Kidney glomerular epithelial cell (primary cell): Measurements from ENCODE around the gene UTS2.

Experiments used
- DNase-seq: peaks from one replicate; lab custom pipeline; 2025; lab: John Stamatoyannopoulos, UW

Gene UTS2

DNA sequence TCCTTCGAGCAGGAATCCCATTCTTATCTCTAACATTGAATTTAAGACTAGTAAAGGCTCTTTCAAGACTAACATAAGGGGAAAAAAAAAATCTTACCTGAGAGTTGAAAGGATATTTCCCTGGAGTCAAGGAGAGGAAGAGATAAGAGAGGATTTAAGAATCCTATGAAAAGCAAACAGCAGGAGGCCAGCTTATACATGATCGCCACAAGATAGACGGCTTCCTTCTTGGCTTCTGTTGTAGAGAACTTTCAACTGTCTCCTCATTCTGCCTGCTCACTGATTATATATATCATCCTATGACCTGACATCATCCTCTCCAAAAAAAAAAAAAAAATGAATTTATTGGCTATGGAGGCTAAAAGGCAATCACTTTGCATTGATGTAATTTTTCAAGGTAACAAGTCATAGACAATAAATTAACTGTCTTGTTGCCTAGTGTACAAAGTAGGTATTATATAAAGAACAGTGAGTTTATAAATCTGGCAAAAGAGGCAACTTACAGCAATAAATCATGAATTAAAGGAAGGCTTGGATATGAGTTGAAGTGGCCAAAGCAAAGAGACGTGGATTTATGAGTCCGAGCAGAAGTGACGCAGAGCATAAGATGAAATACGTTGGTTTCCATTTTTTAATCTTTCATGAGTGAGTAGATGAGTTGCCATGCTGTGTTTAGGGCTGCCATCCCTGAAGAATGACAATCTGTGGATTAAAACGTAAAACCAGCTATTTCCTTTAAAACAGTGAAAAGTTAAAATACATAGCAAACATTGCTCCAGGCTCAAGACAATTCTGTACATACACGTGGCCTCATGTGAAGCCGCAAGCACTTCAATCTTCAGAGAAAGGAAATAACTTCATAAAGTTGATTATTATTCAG is at the start of gene UTS2:
UTS2 (minus strand) TSS at position 262 of the 880 bp plus-strand sequence; CDS start at position 200, 62 bp downstream.
- DNase-seq = no peak

DNA sequence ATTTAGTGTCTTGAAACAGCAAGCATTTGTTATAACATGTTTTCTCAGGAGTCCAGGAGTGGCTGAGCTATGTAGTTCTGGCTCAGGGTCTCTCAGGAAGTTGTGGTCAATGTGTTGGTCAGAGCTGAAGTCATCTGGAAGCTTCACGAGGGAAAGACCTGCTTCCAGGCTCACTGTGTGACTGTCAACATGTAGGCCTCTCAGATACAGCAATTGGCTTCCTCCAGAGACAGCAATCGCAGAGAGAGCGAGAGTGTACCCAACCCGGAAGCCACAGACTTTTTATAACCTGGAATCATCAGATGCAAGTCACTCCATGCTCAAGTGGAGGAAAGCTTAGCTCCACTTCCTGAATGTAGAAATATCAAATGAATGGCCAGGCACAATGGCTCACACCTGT is 46.9 kb upstream of the UTS2 start:
- DNase-seq = no peak

DNA sequence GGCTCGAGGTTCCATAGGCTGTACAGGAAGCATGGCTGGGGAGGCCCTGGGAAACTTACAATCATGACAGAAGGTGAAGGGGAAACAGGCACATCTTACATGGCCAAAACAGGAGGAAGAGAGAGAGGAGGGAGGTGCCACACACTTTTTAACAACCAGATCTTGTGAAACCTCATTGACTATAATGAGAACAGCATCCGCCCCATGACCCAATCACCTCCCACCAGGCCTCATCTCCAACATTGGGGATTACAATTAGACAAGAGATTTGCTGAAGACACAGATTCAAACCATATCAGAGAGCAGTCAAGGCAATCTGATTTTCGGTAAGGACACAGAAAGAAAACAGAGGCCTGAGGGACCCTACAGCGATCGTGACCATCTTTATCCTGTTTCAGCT is 46.1 kb upstream of the UTS2 start:
- no peak for DNase-seq

GRCh38 chr1:7896994-7897393 is 44.1 kb upstream of the UTS2 start:
- no peak for DNase-seq

DNA sequence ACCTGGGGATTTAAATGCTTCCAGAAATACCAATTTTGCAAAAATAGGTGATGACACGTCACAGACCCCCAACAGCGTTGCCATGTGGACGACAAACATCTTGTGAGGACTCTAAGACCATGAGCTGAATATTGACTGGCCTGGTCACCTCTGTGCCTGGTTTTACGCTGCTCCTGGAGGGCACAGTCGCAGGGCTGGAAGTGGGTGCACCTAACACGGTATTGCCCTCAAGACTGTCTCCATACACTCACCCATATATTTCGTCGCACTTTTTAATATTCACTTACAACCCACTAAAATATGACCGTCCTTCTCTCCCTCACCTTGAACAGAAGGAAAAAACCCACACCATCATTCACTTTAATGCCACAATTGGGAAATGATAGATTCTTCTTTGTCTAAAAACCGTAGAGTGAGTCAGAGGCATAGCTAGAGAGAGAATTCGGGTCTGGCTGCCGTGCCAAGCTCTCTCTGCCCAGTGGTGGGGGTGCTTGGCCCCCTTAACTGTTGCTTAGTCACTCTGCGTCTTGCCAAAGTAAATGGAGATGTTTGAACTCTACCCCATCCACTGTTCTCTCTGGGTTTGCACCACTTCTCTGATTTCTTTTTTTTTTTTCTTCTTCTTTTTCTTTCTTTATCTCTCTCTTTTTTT is 40.8 kb upstream of the UTS2 start:
- DNase-seq = no peak

DNA sequence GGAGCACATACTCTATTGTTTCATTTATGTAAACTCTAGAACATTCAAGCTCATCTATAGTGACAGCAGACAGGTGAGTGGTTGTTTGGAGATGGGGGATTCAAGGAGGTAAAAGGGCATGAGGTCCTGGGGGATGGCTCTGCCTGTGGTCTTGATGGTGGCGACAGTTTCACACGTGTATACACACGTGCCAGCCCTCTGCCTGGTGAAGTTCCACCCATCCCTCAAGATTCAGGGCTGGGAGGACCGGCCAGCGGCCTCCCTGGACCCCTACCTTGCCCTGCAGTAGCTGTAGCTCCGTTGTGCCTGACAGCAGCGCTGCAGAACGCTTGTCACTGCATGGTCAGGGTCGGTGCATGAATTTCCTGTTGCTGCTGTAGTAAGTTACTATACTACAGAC is 38.9 kb upstream of the UTS2 start:
- DNase-seq = no peak

DNA sequence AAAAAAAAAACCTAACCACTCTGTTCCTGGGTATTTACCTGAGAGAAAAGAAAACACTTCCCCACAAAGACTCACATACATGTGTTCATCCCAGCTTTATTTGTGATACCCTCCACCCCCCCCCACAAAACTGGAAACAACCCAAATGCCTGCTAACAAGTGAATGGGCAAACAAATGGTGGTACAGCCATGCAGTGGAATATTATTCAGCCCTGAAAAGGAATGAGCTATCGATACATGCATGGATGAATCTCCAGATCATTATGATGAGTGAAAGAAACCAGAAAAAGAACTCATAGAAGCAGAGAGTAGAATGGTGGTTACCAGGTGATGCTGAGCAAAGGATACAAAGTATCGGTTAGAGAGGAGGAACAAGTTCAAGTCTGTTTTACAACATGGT is 38.0 kb upstream of the UTS2 start:
- no peak for DNase-seq

DNA sequence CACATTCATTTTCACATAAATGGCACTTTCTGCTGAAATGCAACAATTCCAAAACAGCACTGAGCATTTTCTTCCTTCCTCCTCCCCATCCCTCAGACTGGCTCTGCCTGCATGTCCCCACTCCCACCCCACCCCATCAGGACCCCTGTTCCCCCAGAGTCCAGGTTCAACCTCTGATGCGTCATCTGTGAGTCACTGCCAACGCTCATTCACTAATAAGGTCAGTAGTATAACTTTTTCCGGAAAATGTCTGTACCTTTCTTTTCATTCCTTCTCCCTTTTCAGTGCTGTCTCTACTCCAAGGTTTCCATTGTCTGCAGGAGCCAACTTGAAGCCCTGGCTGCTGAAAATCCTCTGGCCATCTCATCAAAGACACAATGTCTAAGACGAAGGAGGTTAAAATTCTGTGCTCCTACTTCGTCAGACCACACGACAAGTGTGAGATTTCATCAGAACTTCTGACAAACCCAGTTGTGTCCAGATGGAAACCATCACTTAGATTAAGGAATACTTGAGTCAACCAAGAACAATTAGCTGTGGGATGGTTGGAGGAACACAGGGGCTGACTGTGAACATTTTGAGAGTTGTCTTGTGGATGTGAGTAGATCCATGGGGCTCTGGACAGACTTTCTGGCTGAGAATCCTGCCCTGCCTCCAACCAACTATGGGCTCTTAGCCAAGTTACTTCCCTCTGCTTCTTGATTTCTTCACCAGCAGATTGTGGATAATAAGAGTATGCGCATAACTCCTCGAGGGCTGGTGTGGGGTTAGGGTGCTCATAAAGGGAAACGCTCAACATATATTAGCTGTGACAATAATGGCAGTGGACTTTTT is 35.6 kb upstream of the UTS2 start:
- no peak for DNase-seq

DNA sequence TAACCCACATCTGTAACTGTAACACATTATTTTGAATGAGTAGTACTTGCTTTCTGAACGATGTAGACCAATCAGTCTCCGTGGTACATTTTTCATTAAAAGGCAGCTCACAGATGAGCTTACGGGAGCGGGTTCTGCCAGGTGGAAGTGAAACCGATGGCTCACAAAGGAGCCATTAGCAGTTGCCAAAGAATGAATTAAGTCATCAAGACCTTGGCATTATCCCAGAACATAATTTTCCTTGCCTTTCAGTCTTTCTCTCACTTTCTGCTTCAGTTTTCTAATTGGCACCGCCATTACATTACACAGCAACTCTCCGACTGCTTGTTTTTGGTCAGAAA is 33.5 kb upstream of the UTS2 start:
- no peak for DNase-seq

- DNase-seq = no peak
Observed at GRCh38 chr1:7885513-7886404, 32.9 kb upstream of the UTS2 start.

GRCh38 chr1:7884757-7885156 is 31.9 kb upstream of the UTS2 start:
- DNase-seq = no peak

DNA sequence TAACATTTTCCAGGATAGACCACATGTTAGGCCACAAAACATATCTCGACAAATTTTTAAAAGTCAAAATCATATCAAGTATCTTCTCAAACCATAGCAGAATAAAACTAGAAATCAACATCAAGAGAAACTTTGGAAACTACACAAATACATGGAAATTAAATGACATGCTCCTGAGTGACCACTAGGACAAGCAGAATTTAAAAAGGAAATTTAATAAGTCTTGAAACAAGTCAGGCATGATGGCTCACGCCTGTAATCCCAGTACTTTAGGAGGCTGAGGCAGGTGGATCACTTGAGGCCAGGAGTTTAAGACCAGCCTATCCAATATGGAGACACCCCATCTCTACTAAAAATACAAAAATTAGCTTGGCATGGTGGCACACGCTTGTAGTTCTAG is 26.4 kb upstream of the UTS2 start:
- no peak for DNase-seq

DNA sequence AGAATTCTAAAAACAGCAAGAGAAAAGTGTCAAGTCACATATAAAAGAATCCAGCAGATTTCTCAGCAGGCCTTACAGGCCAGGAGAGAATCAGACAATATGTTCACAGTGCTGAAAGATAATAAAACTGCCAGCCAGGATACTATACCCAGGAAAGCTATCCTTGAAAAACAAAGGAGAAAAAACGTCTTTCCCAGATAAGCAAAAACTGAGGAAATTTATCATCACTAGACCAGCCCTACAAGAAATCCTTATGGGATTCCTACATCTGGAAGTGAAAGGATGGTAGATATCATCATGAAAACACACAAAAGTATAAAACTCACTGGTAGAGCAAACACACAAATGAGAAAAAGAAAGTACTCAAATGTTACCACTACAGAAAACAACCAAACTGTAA is 25.2 kb upstream of the UTS2 start:
- no peak for DNase-seq

DNA sequence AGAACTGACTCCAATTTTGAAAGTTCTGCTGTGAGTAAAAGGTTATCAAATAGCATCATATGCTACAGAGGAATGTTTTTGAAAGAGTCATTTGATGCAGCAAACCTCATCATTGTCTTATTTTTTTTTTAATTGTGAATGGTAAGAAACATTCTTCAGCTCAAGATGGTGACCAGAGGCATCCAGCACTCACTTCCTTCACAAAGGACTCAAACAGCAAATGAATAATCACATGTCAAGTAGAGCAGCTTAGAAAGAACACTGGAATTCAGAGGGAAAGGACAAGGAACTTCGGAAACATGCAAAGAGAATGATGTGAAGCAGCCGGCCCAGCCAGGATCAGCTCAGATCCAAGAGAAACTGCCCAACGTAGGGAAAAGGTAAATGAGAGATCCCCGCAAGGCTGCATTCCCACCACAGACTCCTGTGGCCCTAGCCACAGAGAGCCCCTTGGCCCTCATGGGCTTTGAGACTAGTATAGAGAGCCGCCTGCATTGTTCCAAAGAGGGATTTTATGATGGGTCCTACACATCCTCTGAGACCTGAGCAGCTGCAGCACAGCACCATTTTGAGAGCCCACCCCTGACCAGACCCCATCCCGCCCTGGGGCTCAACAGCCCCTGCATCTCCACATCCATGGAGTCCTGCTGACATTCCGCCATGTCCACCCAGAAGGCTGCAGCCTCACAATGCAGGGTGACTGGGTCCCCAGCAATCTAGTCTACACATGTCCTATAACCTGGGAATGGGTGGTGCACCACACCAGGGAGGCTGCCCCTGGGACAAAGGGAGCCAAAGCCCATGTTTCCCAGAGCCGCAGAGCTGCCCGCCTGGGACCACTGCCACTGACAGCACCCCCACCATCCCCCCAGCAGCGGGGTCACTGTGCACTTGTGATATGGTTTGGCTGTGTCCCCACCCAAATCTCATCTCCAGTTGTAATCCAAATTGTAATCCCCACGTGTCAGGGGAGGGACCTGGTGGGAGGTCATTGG is 21.2 kb upstream of the UTS2 start:
- DNase-seq = no peak

- DNase-seq = no peak
Observed at GRCh38 chr1:7871136-7871535, 18.3 kb upstream of the UTS2 start.

DNA sequence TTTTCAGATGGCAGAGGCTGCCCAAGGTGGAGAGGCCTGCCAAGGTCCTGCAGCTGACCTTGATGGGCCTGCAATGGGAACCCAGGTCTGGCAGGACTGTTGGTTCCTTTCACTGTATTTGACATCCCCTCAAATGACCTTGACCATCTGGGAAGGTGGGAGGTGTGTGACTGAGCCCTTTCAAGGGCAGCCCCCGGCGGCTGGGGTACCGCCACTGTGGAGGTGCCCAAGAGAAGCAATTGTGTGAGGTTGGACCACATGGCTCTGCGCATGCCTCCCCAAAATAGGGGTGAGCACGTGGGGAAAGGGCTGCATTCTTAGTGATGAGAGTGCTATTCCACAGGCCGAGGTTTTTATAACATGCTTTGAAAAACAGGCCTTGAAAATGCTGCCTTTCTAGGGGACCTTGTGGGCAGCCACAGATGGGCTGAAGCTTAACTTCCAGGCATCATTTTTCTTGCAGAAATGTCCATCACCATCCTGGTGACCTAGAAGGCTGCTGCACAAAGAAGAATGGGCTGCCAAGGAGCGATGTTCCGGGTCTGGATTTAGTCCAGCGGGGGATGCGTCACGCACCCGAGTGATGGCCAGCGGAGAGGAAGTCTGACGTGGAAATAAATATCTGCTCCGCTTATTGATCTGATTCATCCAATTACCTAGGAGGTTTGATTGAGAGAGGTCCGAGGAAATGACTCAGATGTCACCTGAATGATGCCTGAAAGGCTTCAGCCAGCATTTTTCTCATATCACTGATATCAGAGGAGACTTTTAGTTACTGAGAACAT is 16.5 kb upstream of the UTS2 start:
- DNase-seq = no peak

DNA sequence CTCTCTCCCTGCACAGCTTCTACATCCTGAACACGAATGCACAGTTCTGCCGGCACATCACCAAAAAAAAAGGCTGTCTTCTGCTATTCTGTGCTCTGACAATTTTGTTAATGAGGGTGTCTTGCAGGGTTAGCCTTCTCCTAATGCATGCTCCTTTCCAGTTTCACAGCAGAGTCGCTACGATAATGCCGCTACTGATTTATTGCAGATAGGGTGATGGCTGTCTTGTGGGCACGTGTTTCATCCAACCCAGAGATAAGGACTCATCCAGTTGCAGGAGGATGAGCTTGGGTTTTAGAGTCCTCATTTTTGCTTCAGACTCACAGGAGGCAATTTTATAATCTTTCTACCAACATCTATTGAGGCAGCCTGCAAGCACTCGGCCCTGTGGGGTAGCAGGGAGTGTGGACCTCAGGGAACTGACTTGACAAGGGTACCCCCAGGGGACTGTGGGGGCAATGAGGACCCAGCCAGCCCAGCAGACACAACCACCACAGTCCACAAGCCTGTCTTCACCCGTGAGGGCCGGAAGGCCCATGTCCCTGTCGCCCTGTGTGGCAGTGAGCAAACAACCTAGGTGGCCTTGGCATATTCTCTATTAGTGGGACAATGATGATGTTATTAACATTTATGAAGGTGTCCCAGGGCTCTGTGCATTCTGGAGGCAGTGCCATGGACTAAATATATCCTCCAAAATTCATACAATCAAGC is 15.4 kb upstream of the UTS2 start:
- no peak for DNase-seq

DNA sequence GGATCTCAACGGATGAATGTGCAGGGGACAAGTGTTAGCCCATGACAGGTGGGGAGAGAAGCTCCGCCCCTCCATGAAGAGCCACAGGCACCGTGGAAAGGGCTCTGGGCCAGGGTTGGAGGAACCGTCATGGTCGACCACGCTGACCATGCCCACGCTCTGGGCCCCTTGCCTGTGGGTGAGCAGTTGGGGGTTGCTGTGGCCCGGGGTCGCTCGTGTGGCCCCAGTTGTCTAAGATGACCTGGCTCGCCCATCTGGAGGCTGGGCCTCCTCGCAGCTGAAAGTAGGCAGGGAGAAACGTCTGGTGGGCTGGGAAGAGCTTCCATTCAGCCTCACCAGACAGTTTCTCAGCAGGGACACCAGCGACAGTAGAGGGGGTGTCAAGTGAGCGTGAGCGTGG is 13.1 kb upstream of the UTS2 start:
- DNase-seq = no peak

DNA sequence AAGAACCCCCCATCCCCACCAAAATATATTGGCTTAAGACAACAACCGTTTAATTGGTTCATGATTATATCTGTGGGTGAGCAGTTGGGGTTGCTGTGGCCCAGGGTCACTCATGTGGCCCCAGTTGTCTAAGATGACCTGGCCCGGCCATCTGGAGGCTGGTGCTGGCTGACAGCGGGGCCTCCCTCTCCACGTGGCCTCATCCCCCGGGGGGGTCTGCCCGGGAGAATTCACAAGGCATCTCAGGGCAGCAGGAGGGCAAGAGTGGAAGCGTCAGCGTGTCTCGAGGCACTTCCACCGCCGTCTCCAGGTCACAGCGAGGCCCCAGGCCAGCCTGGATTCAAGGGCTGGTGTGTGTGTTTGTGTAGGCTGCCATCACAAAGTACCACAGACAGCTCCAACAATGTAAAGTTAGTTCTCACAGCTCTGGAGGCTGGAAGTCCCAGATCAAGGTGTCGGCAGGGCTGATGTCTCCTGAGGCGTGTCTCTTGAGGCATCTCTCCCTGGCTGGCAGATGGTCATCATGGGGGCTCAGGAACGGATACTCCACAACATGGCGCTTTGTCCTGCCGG is 11.0 kb upstream of the UTS2 start:
- DNase-seq = no peak
